T follicular helper cell (primary cell): ENCODE results near the gene PCDHGA4.
A peak's percentile ranks its signal among the peaks of the same experiment; 100 is the strongest.
"Not testable (repeated sequence)": the region's sequence is repeated elsewhere in the genome, so short reads cannot be mapped to it uniquely, and the experiment has no call there.

Experiments
- DNase-seq: peaks from one replicate; pipeline ENCODE4 v3.0.0-alpha.2; 2020; ENCODE audit warnings: low read depth

The PCDHGA4 gene

DNA sequence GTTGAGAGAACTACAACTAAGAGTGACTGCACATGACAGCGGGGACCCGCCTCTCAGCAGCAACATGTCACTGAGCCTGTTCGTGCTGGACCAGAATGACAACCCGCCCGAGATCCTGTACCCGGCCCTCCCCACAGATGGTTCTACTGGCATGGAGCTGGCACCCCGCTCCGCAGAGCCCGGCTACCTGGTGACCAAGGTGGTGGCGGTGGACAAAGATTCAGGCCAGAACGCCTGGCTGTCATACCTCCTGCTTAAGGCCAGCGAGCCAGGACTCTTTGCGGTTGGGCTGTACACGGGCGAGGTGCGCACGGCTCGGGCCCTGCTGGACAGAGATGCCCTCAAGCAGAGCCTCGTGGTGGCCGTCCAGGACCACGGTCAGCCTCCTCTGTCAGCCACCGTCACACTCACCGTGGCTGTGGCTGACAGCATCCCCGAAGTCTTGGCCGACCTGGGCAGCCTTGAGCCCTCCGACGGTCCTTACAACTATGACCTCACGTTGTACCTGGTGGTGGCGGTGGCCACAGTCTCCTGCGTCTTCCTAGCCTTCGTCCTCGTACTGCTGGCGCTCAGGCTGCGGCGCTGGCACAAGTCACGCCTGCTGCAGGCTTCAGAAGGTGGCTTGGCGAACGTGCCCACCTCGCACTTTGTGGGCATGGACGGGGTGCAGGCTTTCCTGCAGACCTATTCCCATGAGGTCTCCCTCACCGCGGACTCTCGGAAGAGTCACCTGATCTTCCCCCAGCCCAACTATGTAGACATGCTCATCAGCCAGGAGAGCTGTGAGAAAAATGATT lies 29.8 kb downstream of the PCDHGA4 start:
- no peak for DNase-seq

GRCh38 chr5:141387557-141388311 lies 32.9 kb downstream of the PCDHGA4 start, which contains the start of gene PCDHGB4:
Gene PCDHGB4, plus strand, starts transcription at chr5:141387698. Its CDS starts 187 bp downstream, at chr5:141387885.
- not testable (repeated sequence) for DNase-seq

DNA sequence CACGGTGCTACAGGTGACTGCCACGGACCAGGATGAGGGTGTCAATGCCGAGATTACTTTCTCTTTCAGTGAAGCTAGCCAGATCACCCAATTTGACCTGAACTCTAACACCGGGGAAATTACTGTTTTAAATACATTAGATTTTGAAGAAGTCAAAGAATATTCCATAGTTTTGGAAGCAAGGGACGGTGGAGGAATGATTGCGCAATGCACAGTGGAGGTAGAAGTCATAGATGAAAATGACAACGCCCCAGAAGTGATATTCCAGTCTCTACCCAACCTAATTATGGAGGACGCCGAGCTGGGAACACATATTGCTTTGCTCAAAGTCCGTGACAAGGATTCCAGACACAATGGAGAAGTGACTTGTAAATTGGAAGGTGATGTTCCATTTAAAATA lies 33.8 kb downstream of the PCDHGA4 start:
- no peak for DNase-seq

DNA sequence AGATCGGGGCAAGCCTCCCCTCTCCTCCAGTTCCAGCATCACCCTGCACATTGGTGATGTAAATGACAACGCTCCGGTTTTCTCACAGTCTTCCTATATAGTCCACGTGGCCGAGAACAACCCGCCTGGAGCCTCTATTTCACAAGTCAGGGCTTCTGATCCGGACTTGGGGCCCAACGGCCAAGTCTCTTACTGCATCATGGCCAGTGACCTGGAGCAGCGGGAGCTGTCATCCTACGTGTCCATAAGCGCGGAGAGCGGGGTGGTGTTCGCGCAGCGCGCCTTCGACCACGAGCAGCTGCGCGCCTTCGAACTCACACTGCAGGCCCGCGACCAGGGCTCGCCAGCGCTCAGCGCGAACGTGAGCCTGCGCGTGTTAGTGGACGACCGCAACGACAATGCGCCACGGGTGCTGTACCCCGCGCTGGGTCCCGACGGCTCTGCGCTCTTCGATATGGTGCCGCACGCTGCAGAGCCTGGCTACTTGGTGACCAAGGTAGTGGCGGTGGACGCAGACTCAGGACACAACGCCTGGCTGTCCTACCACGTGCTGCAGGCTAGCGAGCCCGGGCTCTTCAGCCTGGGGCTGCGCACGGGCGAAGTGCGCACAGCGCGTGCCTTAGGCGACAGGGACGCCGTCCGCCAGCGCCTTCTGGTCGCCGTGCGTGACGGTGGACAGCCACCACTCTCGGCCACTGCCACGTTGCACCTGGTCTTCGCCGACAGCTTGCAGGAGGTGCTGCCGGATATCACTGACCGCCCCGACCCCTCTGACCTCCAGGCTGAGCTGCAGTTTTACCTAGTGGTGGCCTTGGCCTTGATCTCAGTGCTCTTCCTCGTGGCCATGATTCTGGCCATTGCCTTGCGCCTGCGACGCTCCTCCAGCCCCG lies 34.6 kb downstream of the PCDHGA4 start:
- DNase-seq, result no peak

- DNase-seq, result no peak
These were observed 37.8 kb downstream of the PCDHGA4 start, which contains the start of gene PCDHGA8 for GRCh38 chr5:141392429-141393198. Gene PCDHGA8, plus strand, starts transcription at chr5:141392633. Its CDS starts 181 bp downstream, at chr5:141392814.

GRCh38 chr5:141393267-141393666 lies 38.4 kb downstream of the PCDHGA4 start:
- no peak for DNase-seq

- not testable (repeated sequence) for DNase-seq
These were observed 39.8 kb downstream of the PCDHGA4 start for GRCh38 chr5:141394401-141395187.

- peak; percentile 24 for DNase-seq
These were observed 43.1 kb downstream of the PCDHGA4 start, which contains the start of gene PCDHGB5 for GRCh38 chr5:141397756-141398551. Gene PCDHGB5, plus strand, starts transcription at chr5:141397947. Its CDS starts 181 bp downstream, at chr5:141398128.

GRCh38 chr5:141398608-141399007 lies 43.8 kb downstream of the PCDHGA4 start:
- no peak for DNase-seq

- DNase-seq, result no peak
These were observed 44.9 kb downstream of the PCDHGA4 start for GRCh38 chr5:141399555-141400258.

DNA sequence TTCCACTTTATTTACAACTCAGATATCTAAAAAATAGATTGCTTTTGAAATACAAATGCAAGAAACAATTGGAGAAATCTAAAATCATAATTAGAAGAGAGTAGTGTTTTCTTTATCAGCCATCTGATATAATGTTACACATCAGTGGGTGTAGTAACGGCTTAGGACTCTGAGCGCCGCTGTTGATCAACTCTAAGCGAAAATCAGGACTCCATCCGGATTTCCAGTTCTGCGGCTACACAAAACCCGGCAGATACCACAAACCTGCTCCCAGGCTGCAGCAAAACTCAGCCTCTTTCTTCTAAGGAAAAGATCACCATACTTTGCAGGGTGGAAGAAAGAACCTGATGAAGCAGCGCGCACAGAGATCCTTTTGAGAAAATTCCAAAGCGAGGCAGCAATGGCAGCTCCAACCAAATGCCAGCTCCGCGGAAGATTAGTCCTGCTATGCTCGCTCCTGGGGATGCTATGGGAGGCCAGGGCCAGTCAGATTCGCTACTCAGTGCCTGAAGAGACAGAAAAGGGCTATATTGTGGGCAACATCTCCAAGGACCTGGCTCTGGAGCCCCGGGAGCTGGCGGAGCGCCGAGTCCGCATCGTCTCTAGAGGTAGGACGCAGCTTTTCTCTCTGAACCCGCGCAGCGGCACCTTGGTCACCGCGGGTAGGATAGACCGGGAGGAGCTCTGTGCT lies 47.9 kb downstream of the PCDHGA4 start, which contains the start of gene PCDHGA9:
Gene PCDHGA9 (plus strand): TSS at position 226 of the 691 bp plus-strand sequence. CDS start 175 bp downstream, at position 401.
- DNase-seq, result no peak

GRCh38 chr5:141403387-141403786 lies 48.6 kb downstream of the PCDHGA4 start:
- no peak for DNase-seq
